ENCODE data around the gene CEP112. TPM values are rescaled to one million over a fixed set of nuclear protein-coding genes. Genes with fewer than 3 reads are reported as not detected.
A peak's percentile ranks its signal among the peaks of the same experiment; 100 is the strongest.

The CEP112 gene
- total and polyA plus RNA-seq, 8 donors, result 8.4 to 11.4 (median 9.8) TPM

- 92 to 93% methylated on average over 6 of the region's 6 CpGs for WGBS, 2 donors
- H3K4me3 ChIP-seq, result no peak overlapping the region
- FAIRE-seq (no peak), DNase-seq (no peak), ATAC-seq (no peak)
- no peak for TF ChIP-seq CTCF (IDR thresholded peaks at IDR 0.05)
- no peaks in the 10 kb centered on the region for H3K36me3 ChIP-seq
- no peaks in the 10 kb centered on the region for H3K9me3 ChIP-seq
- no peaks in the 10 kb centered on the region for H3K27me3 ChIP-seq
- no peak overlapping the region for H3K27ac ChIP-seq
- intact Hi-C loops (cut with DNase I), result no loop called here
- no peaks in the 10 kb centered on the region for H3K4me1 ChIP-seq
These were observed 324.9 kb downstream of the CEP112 start for GRCh38 chr17:65867014-65867413.

- Histone ChIP-seq H3K4me3 (no peak overlapping the region), H3K27ac (no peak overlapping the region), H3K36me3 (no peaks in the 10 kb centered on the region), H3K4me1 (no peaks in the 10 kb centered on the region), H3K9me3 (no peaks in the 10 kb centered on the region), H3K27me3 (no peaks in the 10 kb centered on the region)
- peak in 1 of 6 donors; percentile 56 for DNase-seq
- FAIRE-seq, result no peak
- no peak for ATAC-seq
- intact Hi-C loops (cut with DNase I), result no loop called here
- TF ChIP-seq CTCF (IDR thresholded peaks at IDR 0.05), result no peak
- 92 to 97% methylated on average over 24 of the region's 24 CpGs for WGBS, 2 donors
These were observed 326.1 kb downstream of the CEP112 start for GRCh38 chr17:65865715-65866425.

GRCh38 chr17:65864394-65864793 is 327.5 kb downstream of the CEP112 start:
- no peak for TF ChIP-seq CTCF (IDR thresholded peaks at IDR 0.05)
- ATAC-seq (no peak), FAIRE-seq (no peak), DNase-seq (no peak)
- 88% methylated on average over 8 of the region's 8 CpGs for WGBS, 2 donors
- H3K36me3 ChIP-seq, result no peaks in the 10 kb centered on the region
- H3K27ac ChIP-seq, result no peak overlapping the region
- no peak overlapping the region for H3K4me3 ChIP-seq
- H3K9me3 ChIP-seq, result no peaks in the 10 kb centered on the region
- H3K27me3 ChIP-seq, result no peaks in the 10 kb centered on the region
- no peaks in the 10 kb centered on the region for H3K4me1 ChIP-seq
- intact Hi-C loops (cut with DNase I), result no loop called here

- DNase-seq (no peak), FAIRE-seq (no peak), ATAC-seq (no peak)
- Histone ChIP-seq H3K9me3 (no peaks in the 10 kb centered on the region), H3K4me1 (no peaks in the 10 kb centered on the region), H3K27me3 (no peaks in the 10 kb centered on the region), H3K27ac (no peak overlapping the region), H3K4me3 (no peak overlapping the region), H3K36me3 (no peaks in the 10 kb centered on the region)
- 93 to 95% methylated on average over 2 of the region's 2 CpGs for WGBS, 2 donors
- intact Hi-C loops (cut with DNase I), result no loop called here
- no peak for TF ChIP-seq CTCF (IDR thresholded peaks at IDR 0.05)
These were observed 334.2 kb downstream of the CEP112 start for GRCh38 chr17:65857718-65858117.

- H3K4me1 ChIP-seq, result no peaks in the 10 kb centered on the region
- 89 to 95% methylated on average over 2 of the region's 2 CpGs for WGBS, 2 donors
- TF ChIP-seq CTCF (IDR thresholded peaks at IDR 0.05), result no peak
- no peaks in the 10 kb centered on the region for H3K27me3 ChIP-seq
- no peak overlapping the region for H3K4me3 ChIP-seq
- DNase-seq (no peak), FAIRE-seq (no peak), ATAC-seq (no peak)
- intact Hi-C loops (cut with DNase I), result no loop called here
- H3K36me3 ChIP-seq, result no peaks in the 10 kb centered on the region
- H3K27ac ChIP-seq, result no peak overlapping the region
- no peaks in the 10 kb centered on the region for H3K9me3 ChIP-seq
These were observed 335.1 kb downstream of the CEP112 start for GRCh38 chr17:65856865-65857264.
